Retinal pigment epithelial cell (primary cell): Measurements from ENCODE around the gene RAPGEF4.

Source experiments
- DNase-seq: peaks from one replicate; pipeline ENCODE4 v3.0.0-alpha.2; 2010; ENCODE audit warnings: low read depth
- H3K4me3 ChIP-seq: 2 replicates; pipeline ENCODE4 v1.5.1; 2011; ENCODE audit warnings: mild to moderate bottlenecking, low read length, control low read depth, moderate library complexity
- TF ChIP-seq, protein P1 (sequence below): conservative IDR thresholded peaks from 2 replicates; pipeline ENCODE4 v1.5.1; 2011; ENCODE audit warnings: low read depth, low read length, control low read depth, inconsistent platforms

RAPGEF4 gene

DNA sequence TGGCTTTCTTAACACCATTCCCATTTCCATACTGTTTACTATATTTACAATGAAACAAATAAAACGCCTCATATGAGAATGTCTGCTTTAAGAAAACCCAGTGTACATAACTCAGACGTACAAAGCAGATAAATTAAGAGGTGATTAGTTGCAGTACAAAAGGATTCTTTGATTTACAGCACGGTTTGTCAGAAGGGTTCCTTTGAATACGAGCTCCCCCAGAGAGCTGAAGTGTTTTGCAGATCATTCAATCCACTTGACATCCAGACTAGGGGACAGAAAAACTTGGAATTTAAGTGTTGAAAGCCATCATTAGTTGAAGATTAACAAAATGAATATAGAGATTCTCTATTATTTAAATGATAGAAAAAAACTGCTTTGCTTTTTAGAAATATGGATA lies 72.5 kb downstream of the RAPGEF4 start:
- H3K4me3 ChIP-seq: no peak overlapping the region
- DNase-seq: no peak
- TF ChIP-seq, protein P1, sequence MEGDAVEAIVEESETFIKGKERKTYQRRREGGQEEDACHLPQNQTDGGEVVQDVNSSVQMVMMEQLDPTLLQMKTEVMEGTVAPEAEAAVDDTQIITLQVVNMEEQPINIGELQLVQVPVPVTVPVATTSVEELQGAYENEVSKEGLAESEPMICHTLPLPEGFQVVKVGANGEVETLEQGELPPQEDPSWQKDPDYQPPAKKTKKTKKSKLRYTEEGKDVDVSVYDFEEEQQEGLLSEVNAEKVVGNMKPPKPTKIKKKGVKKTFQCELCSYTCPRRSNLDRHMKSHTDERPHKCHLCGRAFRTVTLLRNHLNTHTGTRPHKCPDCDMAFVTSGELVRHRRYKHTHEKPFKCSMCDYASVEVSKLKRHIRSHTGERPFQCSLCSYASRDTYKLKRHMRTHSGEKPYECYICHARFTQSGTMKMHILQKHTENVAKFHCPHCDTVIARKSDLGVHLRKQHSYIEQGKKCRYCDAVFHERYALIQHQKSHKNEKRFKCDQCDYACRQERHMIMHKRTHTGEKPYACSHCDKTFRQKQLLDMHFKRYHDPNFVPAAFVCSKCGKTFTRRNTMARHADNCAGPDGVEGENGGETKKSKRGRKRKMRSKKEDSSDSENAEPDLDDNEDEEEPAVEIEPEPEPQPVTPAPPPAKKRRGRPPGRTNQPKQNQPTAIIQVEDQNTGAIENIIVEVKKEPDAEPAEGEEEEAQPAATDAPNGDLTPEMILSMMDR: no peak

- no peak for DNase-seq
- H3K4me3 ChIP-seq: no peak overlapping the region
- TF ChIP-seq, protein P1: no peak
These were observed 75.4 kb downstream of the RAPGEF4 start for GRCh38 chr2:172811027-172811426.

GRCh38 chr2:172812158-172812744 lies 76.6 kb downstream of the RAPGEF4 start:
- H3K4me3 ChIP-seq: no peak overlapping the region
- TF ChIP-seq, protein P1: no peak

GRCh38 chr2:172813314-172813888 lies 77.8 kb downstream of the RAPGEF4 start:
- no peak overlapping the region for H3K4me3 ChIP-seq
- DNase-seq: no peak
- TF ChIP-seq, protein P1: peak; percentile 62

More at GRCh38 chr2:172812158-172812744, 76.6 kb downstream of the RAPGEF4 start:
- no peak for DNase-seq

DNA sequence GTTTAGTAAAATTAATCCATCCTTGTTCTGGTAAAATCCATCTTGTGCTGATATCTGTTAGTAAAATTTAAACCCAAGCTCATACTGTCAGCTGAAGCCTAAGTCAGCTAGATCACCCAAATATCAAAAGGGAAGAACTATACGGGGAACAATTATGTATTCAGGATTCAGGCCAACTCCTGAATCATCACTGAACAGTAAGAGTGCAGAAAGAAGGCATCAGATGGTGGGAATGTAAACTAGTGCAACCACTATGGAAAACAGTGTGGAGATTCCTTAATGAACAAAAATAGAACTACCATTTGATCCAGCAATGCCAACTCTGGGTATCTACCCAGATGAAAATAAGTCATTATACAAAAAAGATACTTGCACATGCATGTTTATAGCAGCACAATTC lies 81.8 kb downstream of the RAPGEF4 start:
- H3K4me3 ChIP-seq: no peak overlapping the region
- TF ChIP-seq, protein P1: no peak
- DNase-seq: no peak

DNA sequence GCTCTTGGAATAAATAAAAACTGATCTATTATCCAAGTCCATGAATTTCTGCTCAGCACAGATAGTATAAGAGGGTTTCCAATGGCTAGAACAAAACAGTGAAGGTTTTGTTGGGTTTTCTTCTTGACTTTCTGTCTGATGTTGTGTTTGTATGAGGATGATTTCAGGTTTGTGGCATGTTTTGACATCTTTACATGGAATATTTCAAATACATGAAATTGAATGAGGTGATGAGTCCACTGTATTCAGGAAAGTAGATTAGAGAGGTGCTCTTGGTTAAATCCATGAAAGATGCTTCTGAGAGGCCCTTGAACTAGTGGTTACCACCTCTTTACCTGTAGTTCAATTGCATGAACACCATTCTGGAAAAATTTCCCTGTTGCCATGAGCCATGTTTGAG lies 84.3 kb downstream of the RAPGEF4 start:
- DNase-seq: no peak
- TF ChIP-seq, protein P1: no peak
- no peak overlapping the region for H3K4me3 ChIP-seq
